Loucy (cell line): Measurements from ENCODE around the gene U2AF2.

Source experiments
- CTCF ChIP-seq: fragments of 200-600 bp; sonication (generic); conservative IDR thresholded peaks from 2 replicates; pipeline ENCODE4 v1.5.1; 2014; ENCODE audit warnings: mild to moderate bottlenecking, antibody characterized with exemption, low read length
- EZH2phosphoT487 ChIP-seq: fragments of 200-600 bp; IDR thresholded peaks from 2 replicates; pipeline ENCODE4 v1.6.1; 2018; ENCODE audit warnings: antibody characterized with exemption, mild to moderate bottlenecking, moderate library complexity, borderline replicate concordance

GRCh38 chr19:55641426-55642152, 13.2 kb upstream of the U2AF2 start:
- TF ChIP-seq CTCF: no peak
- TF ChIP-seq EZH2phosphoT487: no peak
